ENCODE results near the gene ASXL3. TPM values are rescaled to one million over a fixed set of nuclear protein-coding genes. Genes with fewer than 3 reads are reported as not detected.

Gene ASXL3
- polyA plus RNA-seq, 1 donor (not counting 4 experiments of a cell fraction or from before 2014, with no cell fraction given) = not detected

DNA sequence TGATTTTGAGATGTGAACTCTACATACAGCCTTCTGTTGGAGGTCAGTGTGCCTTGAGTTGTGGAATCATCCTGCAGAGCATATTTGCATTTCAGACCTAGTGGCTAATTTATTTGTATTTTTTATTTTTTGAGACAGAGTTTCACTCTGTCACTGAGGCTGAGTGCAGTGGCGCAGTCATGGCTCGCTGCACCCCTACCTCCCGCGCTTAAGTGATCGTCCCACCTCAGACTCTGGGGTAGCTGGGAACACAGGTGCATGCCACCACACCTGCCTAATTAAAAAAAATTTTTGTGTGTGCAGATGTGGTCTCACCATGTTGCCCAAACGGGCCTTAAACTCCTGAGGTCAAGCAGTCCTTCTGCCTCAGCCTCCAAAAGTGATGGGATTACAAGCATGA is 104.4 kb downstream of the ASXL3 start:
- Histone ChIP-seq H3K36me3 (ENCODE audit: control insufficient read depth in 2 of 2, extremely low read depth in 1 of 2, insufficient read depth in 2 of 2, low read length in 2 of 2) (no peaks in the 10 kb centered on the region), H3K27me3 (ENCODE audit: control insufficient read depth, extremely low read depth, insufficient read depth, low read length) (no peaks in the 10 kb centered on the region), H4K20me1 (ENCODE audit: control insufficient read depth, extremely low read depth, insufficient read depth, low read length) (no peaks in the 10 kb centered on the region), H3K27ac (ENCODE audit: control insufficient read depth, insufficient read depth, low read length) (no peak overlapping the region), H3K9me1 (ENCODE audit: control insufficient read depth, extremely low read depth, insufficient read depth, low read length) (no peaks in the 10 kb centered on the region), H3K79me2 (ENCODE audit: control insufficient read depth, insufficient read depth, low read length) (no peaks in the 10 kb centered on the region), H2AFZ (ENCODE audit: control insufficient read depth, low read length) (no peak overlapping the region), H3K4me2 (ENCODE audit: control insufficient read depth, extremely low read depth, insufficient read depth, low read depth, low read length) (no peak overlapping the region), H3K9me3 (ENCODE audit: control insufficient read depth, low read depth, low read length) (no peaks in the 10 kb centered on the region), H3K9ac (ENCODE audit: control insufficient read depth, extremely low read depth, insufficient read depth, low read length) (no peak overlapping the region), H3K4me3 (ENCODE audit: control insufficient read depth in 2 of 3, extremely low read depth in 1 of 3, insufficient read depth in 2 of 3, low read depth in 1 of 3, low read length in 3 of 3) (no peak overlapping the region), H3K4me1 (ENCODE audit: control insufficient read depth, extremely low read depth, insufficient read depth, low read length) (no peaks in the 10 kb centered on the region)
- no peak for DNase-seq (ENCODE audit: low read depth, low spot score)
- no peak for TF ChIP-seq CTCF (optimal IDR thresholded peaks at IDR 0.05 in 1 of 3, IDR thresholded peaks at IDR 0.05 in 1 of 3, conservative IDR thresholded peaks at IDR 0.05 in 1 of 3; ENCODE audit: extremely low read depth in 1 of 3, insufficient read depth in 2 of 3, low read length in 3 of 3)
- no peak for TF ChIP-seq EZH2 (IDR thresholded peaks at IDR 0.05; ENCODE audit: low read length)
- FAIRE-seq = no peak
- dilution Hi-C loops (cut with MboI; ENCODE audit: extremely low pct_ligation_motif_present, low sequenced_read_pairs) = no loop called here

DNA sequence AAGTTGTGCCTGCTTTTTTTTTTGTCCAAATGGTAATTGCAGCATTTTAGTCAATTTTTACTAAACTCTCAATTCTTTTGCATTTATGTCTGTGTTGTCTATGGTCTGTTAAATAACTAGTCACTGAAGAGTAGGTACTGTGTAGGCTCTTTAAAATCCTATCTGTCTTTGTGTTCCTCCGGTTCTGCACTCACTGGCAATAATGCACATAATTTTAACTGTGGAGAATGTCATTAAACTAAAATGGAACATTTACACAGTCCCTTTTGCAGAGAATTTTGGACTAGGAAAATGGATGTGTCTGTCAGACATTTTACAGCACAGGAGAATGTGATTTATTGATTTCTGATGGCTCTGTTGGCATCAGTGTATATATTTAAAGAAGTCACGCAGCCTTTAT is 116.6 kb downstream of the ASXL3 start:
- Histone ChIP-seq H3K4me2 (ENCODE audit: control insufficient read depth, extremely low read depth, insufficient read depth, low read depth, low read length) (no peak overlapping the region), H3K9ac (ENCODE audit: control insufficient read depth, extremely low read depth, insufficient read depth, low read length) (no peak overlapping the region), H3K9me3 (ENCODE audit: control insufficient read depth, low read depth, low read length) (no peaks in the 10 kb centered on the region), H3K27ac (ENCODE audit: control insufficient read depth, insufficient read depth, low read length) (no peak overlapping the region), H2AFZ (ENCODE audit: control insufficient read depth, low read length) (no peak overlapping the region), H3K27me3 (ENCODE audit: control insufficient read depth, extremely low read depth, insufficient read depth, low read length) (no peaks in the 10 kb centered on the region), H4K20me1 (ENCODE audit: control insufficient read depth, extremely low read depth, insufficient read depth, low read length) (no peaks in the 10 kb centered on the region), H3K4me3 (ENCODE audit: control insufficient read depth in 2 of 3, extremely low read depth in 1 of 3, insufficient read depth in 2 of 3, low read depth in 1 of 3, low read length in 3 of 3) (no peak overlapping the region), H3K4me1 (ENCODE audit: control insufficient read depth, extremely low read depth, insufficient read depth, low read length) (no peaks in the 10 kb centered on the region), H3K79me2 (ENCODE audit: control insufficient read depth, insufficient read depth, low read length) (no peaks in the 10 kb centered on the region), H3K36me3 (ENCODE audit: control insufficient read depth in 2 of 2, extremely low read depth in 1 of 2, insufficient read depth in 2 of 2, low read length in 2 of 2) (no peaks in the 10 kb centered on the region), H3K9me1 (ENCODE audit: control insufficient read depth, extremely low read depth, insufficient read depth, low read length) (no peaks in the 10 kb centered on the region)
- no peak for FAIRE-seq
- dilution Hi-C loops (cut with MboI; ENCODE audit: extremely low pct_ligation_motif_present, low sequenced_read_pairs) = no loop called here
- no peak for DNase-seq (ENCODE audit: low read depth, low spot score)
- TF ChIP-seq EZH2 (IDR thresholded peaks at IDR 0.05; ENCODE audit: low read length) (no peak), CTCF (optimal IDR thresholded peaks at IDR 0.05 in 1 of 3, IDR thresholded peaks at IDR 0.05 in 1 of 3, conservative IDR thresholded peaks at IDR 0.05 in 1 of 3; ENCODE audit: extremely low read depth in 1 of 3, insufficient read depth in 2 of 3, low read length in 3 of 3) (no peak)
